HG03025 (cell line): ENCODE data around the gene APBA2.
"Not testable (repeated sequence)": the region's sequence is repeated elsewhere in the genome, so short reads cannot be mapped to it uniquely, and the experiment has no call there.

ENCODE experiments used
- ATAC-seq: cut with Tn5 transposase; IDR thresholded peaks from one replicate; pipeline ENCODE4 v1.9.1; 2021; ENCODE audit warnings: mild to moderate bottlenecking, moderate library complexity; ENCODE audit not compliant: unreplicated experiment, low FRiP score

The APBA2 gene

GRCh38 chr15:29094711-29095110 lies 208.9 kb downstream of the APBA2 start:
- ATAC-seq = no peak

- no peak for ATAC-seq
Observed at GRCh38 chr15:29095746-29096145, 210.0 kb downstream of the APBA2 start.

GRCh38 chr15:29097168-29097567 lies 211.4 kb downstream of the APBA2 start:
- ATAC-seq = no peak

GRCh38 chr15:29097971-29098370 lies 212.2 kb downstream of the APBA2 start:
- no peak for ATAC-seq

- no peak for ATAC-seq
Observed at GRCh38 chr15:29098652-29099051, 212.9 kb downstream of the APBA2 start.

GRCh38 chr15:29099131-29099880 lies 213.5 kb downstream of the APBA2 start:
- no peak for ATAC-seq

GRCh38 chr15:29100486-29101000 lies 214.8 kb downstream of the APBA2 start:
- no peak for ATAC-seq

- ATAC-seq = no peak
Observed at GRCh38 chr15:29101491-29101890, 215.7 kb downstream of the APBA2 start.

GRCh38 chr15:29102173-29102794 lies 216.5 kb downstream of the APBA2 start:
- ATAC-seq = not testable (repeated sequence)

GRCh38 chr15:29102911-29103823 lies 217.4 kb downstream of the APBA2 start:
- no peak for ATAC-seq

GRCh38 chr15:29103824-29104565 lies 218.2 kb downstream of the APBA2 start:
- no peak for ATAC-seq

GRCh38 chr15:29104566-29104880 lies 218.7 kb downstream of the APBA2 start:
- ATAC-seq = no peak

- ATAC-seq = no peak
Observed at GRCh38 chr15:29105151-29105854, 219.5 kb downstream of the APBA2 start.

- no peak for ATAC-seq
Observed at GRCh38 chr15:29106116-29106515, 220.3 kb downstream of the APBA2 start.

GRCh38 chr15:29106551-29107290 lies 220.9 kb downstream of the APBA2 start:
- ATAC-seq = no peak

- no peak for ATAC-seq
Observed at GRCh38 chr15:29107291-29107890, 221.6 kb downstream of the APBA2 start.

- ATAC-seq = no peak
Observed at GRCh38 chr15:29107971-29108645, 222.3 kb downstream of the APBA2 start.

GRCh38 chr15:29109762-29110161 lies 224.0 kb downstream of the APBA2 start:
- no peak for ATAC-seq
